Mesothelial cell of epicardium (in vitro differentiated cells): Measurements from ENCODE around the gene TMTC2. TPM values are rescaled to one million over a fixed set of nuclear protein-coding genes. Genes with fewer than 3 reads are reported as not detected.

Experiments
- DNase-seq, 2 experiments: peaks; one replicate each; pipeline ENCODE4 v3.0.0; 2021; ENCODE audit warnings: low spot score in 2 of 2; ENCODE audit not compliant: unreplicated experiment in 2 of 2
- H3K27ac Mint-ChIP-seq: 2 replicates; pipeline ENCODE4 v1.8.0; 2021; ENCODE audit warnings: mixed read lengths
- H3K27me3 Mint-ChIP-seq: 2 replicates; pipeline ENCODE4 v1.8.0; 2021; ENCODE audit warnings: low read depth, mixed read lengths
- H3K36me3 Mint-ChIP-seq: 2 replicates; pipeline ENCODE4 v1.8.0; 2021; ENCODE audit warnings: mixed read lengths
- H3K4me1 Mint-ChIP-seq: 2 replicates; pipeline ENCODE4 v1.8.0; 2021; ENCODE audit warnings: mixed read lengths
- H3K4me3 Mint-ChIP-seq: 2 replicates; pipeline ENCODE4 v1.8.0; 2021; ENCODE audit warnings: mild to moderate bottlenecking, moderate library complexity, mixed read lengths
- H3K9me3 Mint-ChIP-seq: 2 replicates; pipeline ENCODE4 v1.8.0; 2021; ENCODE audit warnings: mixed read lengths
- CTCF ChIP-seq: fragments of 200-600 bp; sonication (generic); IDR thresholded peaks from one replicate; pipeline ENCODE4 v1.5.0; 2021; ENCODE audit warnings: antibody characterized with exemption; ENCODE audit not compliant: unreplicated experiment
- total RNA-seq: library from RNA; stranded (reverse); gene quantifications from 3 replicates; pipeline ENCODE4 v1.2.1, GENCODE V29; 2021

The TMTC2 gene
- total RNA-seq, 1 donor from 2014 or later: 38.3 TPM

GRCh38 chr12:82964446-82964845 lies 277.7 kb downstream of the TMTC2 start:
- Mint-ChIP-seq H3K4me1 (peaks cover 16% of the 10 kb centered on the region), H3K9me3 (peaks cover 8% of the 10 kb centered on the region), H3K27ac (peak overlapping the region; percentile 26), H3K27me3 (no peaks in the 10 kb centered on the region), H3K4me3 (no peak overlapping the region), H3K36me3 (peaks cover 2% of the 10 kb centered on the region)
- no peak for DNase-seq
- no peak for TF ChIP-seq CTCF

- H3K4me1 Mint-ChIP-seq: peaks cover 19% of the 10 kb centered on the region
- peaks cover 4% of the 10 kb centered on the region for H3K9me3 Mint-ChIP-seq
- no peak for TF ChIP-seq CTCF
- H3K4me3 Mint-ChIP-seq: no peak overlapping the region
- peaks cover 10% of the 10 kb centered on the region for H3K36me3 Mint-ChIP-seq
- H3K27me3 Mint-ChIP-seq: no peaks in the 10 kb centered on the region
- H3K27ac Mint-ChIP-seq: no peak overlapping the region
- DNase-seq: no peak
These were observed 279.4 kb downstream of the TMTC2 start for GRCh38 chr12:82966001-82966559.

- no peak overlapping the region for H3K4me3 Mint-ChIP-seq
- peaks cover 10% of the 10 kb centered on the region for H3K36me3 Mint-ChIP-seq
- H3K4me1 Mint-ChIP-seq: peaks cover 16% of the 10 kb centered on the region
- H3K9me3 Mint-ChIP-seq: peaks cover 4% of the 10 kb centered on the region
- no peak for TF ChIP-seq CTCF
- no peak overlapping the region for H3K27ac Mint-ChIP-seq
- DNase-seq: no peak
- no peaks in the 10 kb centered on the region for H3K27me3 Mint-ChIP-seq
These were observed 282.1 kb downstream of the TMTC2 start for GRCh38 chr12:82968631-82969367.

- Mint-ChIP-seq H3K27ac (peak overlapping the region; percentile 32), H3K9me3 (peaks cover 4% of the 10 kb centered on the region), H3K4me3 (no peak overlapping the region), H3K36me3 (peaks cover 14% of the 10 kb centered on the region), H3K4me1 (peaks cover 7% of the 10 kb centered on the region), H3K27me3 (no peaks in the 10 kb centered on the region)
- DNase-seq: no peak
- no peak for TF ChIP-seq CTCF
These were observed 283.9 kb downstream of the TMTC2 start for GRCh38 chr12:82970614-82971013.

- peaks cover 7% of the 10 kb centered on the region for H3K4me1 Mint-ChIP-seq
- H3K36me3 Mint-ChIP-seq: peaks cover 14% of the 10 kb centered on the region
- peaks cover 4% of the 10 kb centered on the region for H3K9me3 Mint-ChIP-seq
- no peak overlapping the region for H3K27ac Mint-ChIP-seq
- no peak overlapping the region for H3K4me3 Mint-ChIP-seq
- no peak for DNase-seq
- TF ChIP-seq CTCF: no peak
- no peaks in the 10 kb centered on the region for H3K27me3 Mint-ChIP-seq
These were observed 284.9 kb downstream of the TMTC2 start for GRCh38 chr12:82971584-82971983.
